ENCODE results near the gene ADAMTS16.

Gene ADAMTS16

GRCh38 chr5:5331848-5332247, 191.7 kb downstream of the ADAMTS16 start:
- Histone ChIP-seq H3K9me3 (ENCODE audit: low read length) (no peaks in the 10 kb centered on the region), H3K4me2 (ENCODE audit: low read length) (no peak overlapping the region), H3K4me1 (ENCODE audit: insufficient read depth, low read length, severe bottlenecking) (no peaks in the 10 kb centered on the region), H3K9ac (ENCODE audit: low read length) (no peak overlapping the region), H3K27me3 (ENCODE audit: insufficient read depth, low read length) (no peaks in the 10 kb centered on the region), H3F3A (ENCODE audit: insufficient read depth, low read length) (no peaks in the 10 kb centered on the region), H3K4me3 (ENCODE audit: low read depth, low read length, poor library complexity, severe bottlenecking) (no peak overlapping the region), H4K20me1 (ENCODE audit: insufficient read depth, low read length) (no peaks in the 10 kb centered on the region), H3K27ac (ENCODE audit: low read depth, low read length, poor library complexity, severe bottlenecking) (no peak overlapping the region), H3K36me3 (ENCODE audit: insufficient read depth, low read length) (no peaks in the 10 kb centered on the region), H3K79me2 (ENCODE audit: insufficient read depth, low read length) (no peaks in the 10 kb centered on the region), H2AFZ (ENCODE audit: low read length) (no peak overlapping the region), H3K9me2 (ENCODE audit: low read depth, low read length) (no peaks in the 10 kb centered on the region)
- no peak for TF ChIP-seq CTCF (IDR thresholded peaks at IDR 0.05; ENCODE audit: low read length)
- no peak for TF ChIP-seq EZH2 (IDR thresholded peaks at IDR 0.05; ENCODE audit: borderline replicate concordance, low read length)

GRCh38 chr5:5332287-5332686, 192.2 kb downstream of the ADAMTS16 start:
- H3K4me3 ChIP-seq (ENCODE audit: low read depth, low read length, poor library complexity, severe bottlenecking): no peak overlapping the region
- H3K4me2 ChIP-seq (ENCODE audit: low read length): no peak overlapping the region
- TF ChIP-seq CTCF (IDR thresholded peaks at IDR 0.05; ENCODE audit: low read length) (no peak), EZH2 (IDR thresholded peaks at IDR 0.05; ENCODE audit: borderline replicate concordance, low read length) (no peak)
- H3F3A ChIP-seq (ENCODE audit: insufficient read depth, low read length): no peaks in the 10 kb centered on the region
- no peak overlapping the region for H3K27ac ChIP-seq (ENCODE audit: low read depth, low read length, poor library complexity, severe bottlenecking)
- H3K9me2 ChIP-seq (ENCODE audit: low read depth, low read length): no peaks in the 10 kb centered on the region
- H2AFZ ChIP-seq (ENCODE audit: low read length): no peak overlapping the region
- no peaks in the 10 kb centered on the region for H4K20me1 ChIP-seq (ENCODE audit: insufficient read depth, low read length)
- no peaks in the 10 kb centered on the region for H3K9me3 ChIP-seq (ENCODE audit: low read length)
- H3K9ac ChIP-seq (ENCODE audit: low read length): no peak overlapping the region
- H3K36me3 ChIP-seq (ENCODE audit: insufficient read depth, low read length): no peaks in the 10 kb centered on the region
- H3K4me1 ChIP-seq (ENCODE audit: insufficient read depth, low read length, severe bottlenecking): no peaks in the 10 kb centered on the region
- H3K79me2 ChIP-seq (ENCODE audit: insufficient read depth, low read length): no peaks in the 10 kb centered on the region
- no peaks in the 10 kb centered on the region for H3K27me3 ChIP-seq (ENCODE audit: insufficient read depth, low read length)

- no peak overlapping the region for H2AFZ ChIP-seq (ENCODE audit: low read length)
- no peaks in the 10 kb centered on the region for H3K36me3 ChIP-seq (ENCODE audit: insufficient read depth, low read length)
- H3F3A ChIP-seq (ENCODE audit: insufficient read depth, low read length): no peaks in the 10 kb centered on the region
- H3K27ac ChIP-seq (ENCODE audit: low read depth, low read length, poor library complexity, severe bottlenecking): no peak overlapping the region
- H3K4me3 ChIP-seq (ENCODE audit: low read depth, low read length, poor library complexity, severe bottlenecking): no peak overlapping the region
- no peaks in the 10 kb centered on the region for H3K79me2 ChIP-seq (ENCODE audit: insufficient read depth, low read length)
- H3K9me2 ChIP-seq (ENCODE audit: low read depth, low read length): no peaks in the 10 kb centered on the region
- no peak overlapping the region for H3K9ac ChIP-seq (ENCODE audit: low read length)
- no peaks in the 10 kb centered on the region for H3K27me3 ChIP-seq (ENCODE audit: insufficient read depth, low read length)
- H3K9me3 ChIP-seq (ENCODE audit: low read length): no peaks in the 10 kb centered on the region
- no peaks in the 10 kb centered on the region for H3K4me1 ChIP-seq (ENCODE audit: insufficient read depth, low read length, severe bottlenecking)
- TF ChIP-seq CTCF (IDR thresholded peaks at IDR 0.05; ENCODE audit: low read length) (no peak), EZH2 (IDR thresholded peaks at IDR 0.05; ENCODE audit: borderline replicate concordance, low read length) (no peak)
- no peak overlapping the region for H3K4me2 ChIP-seq (ENCODE audit: low read length)
- H4K20me1 ChIP-seq (ENCODE audit: insufficient read depth, low read length): no peaks in the 10 kb centered on the region
Measured at GRCh38 chr5:5335107-5335506, 195.0 kb downstream of the ADAMTS16 start.
